ENCODE results near the gene PTTG1. TPM values are rescaled to one million over a fixed set of nuclear protein-coding genes. Genes with fewer than 3 reads are reported as not detected.

The PTTG1 gene
- polyA plus RNA-seq, 1 of the 3 experiments (the other 2 are of a cell fraction) = 279 TPM

DNA sequence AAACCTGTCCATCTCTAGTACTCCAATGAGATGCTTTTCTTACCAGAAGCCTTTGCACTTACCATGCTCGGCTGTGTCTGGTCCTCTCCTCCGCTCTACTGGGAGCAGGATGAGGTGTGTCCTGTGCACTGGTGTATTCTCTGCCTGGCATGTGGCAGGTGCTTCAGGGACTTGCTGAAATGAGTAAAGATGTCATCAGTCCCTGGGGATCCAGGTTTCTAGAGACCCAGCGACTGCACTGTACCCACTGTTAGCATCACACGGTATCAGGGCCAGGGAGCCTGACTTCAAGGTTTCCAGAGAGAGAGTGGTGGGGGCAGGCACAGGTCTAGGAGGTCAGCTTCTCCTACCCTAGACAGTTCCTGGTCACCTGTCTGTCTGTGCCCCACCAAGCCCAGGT lies 10.5 kb downstream of the PTTG1 start:
- no peaks in the 10 kb centered on the region for H3K79me2 ChIP-seq (ENCODE audit: insufficient read depth)
- H3K9ac ChIP-seq = no peak overlapping the region
- no peak overlapping the region for H3K4me2 ChIP-seq
- DNase-seq = no peak
- ChIA-PET CTCF (no interaction called here), POLR2A (no interaction called here)
- no peak overlapping the region for H2AFZ ChIP-seq (ENCODE audit: low read depth)
- H3K27ac ChIP-seq (ENCODE audit: low read depth in 2 of 2, low read length in 1 of 2) = no peak overlapping the region
- 86% methylated on average over 4 of the region's 4 CpGs for WGBS (ENCODE audit: low lambda C conversion rate)
- H3K27me3 ChIP-seq (ENCODE audit: insufficient read depth) = no peaks in the 10 kb centered on the region
- H3K36me3 ChIP-seq (replicated peaks in 1 of 2; ENCODE audit: control insufficient read depth in 1 of 2, insufficient read depth in 2 of 2, low read length in 1 of 2) = peaks cover 12 to 19% of the 10 kb centered on the region in 2 experiments
- H3K4me3 ChIP-seq (ENCODE audit: low read depth in 2 of 2, low read length in 1 of 2) = no peak overlapping the region
- no peaks in the 10 kb centered on the region for H3K9me2 ChIP-seq
- H4K20me1 ChIP-seq (ENCODE audit: insufficient read depth) = no peaks in the 10 kb centered on the region
- no peaks in the 10 kb centered on the region for H3K4me1 ChIP-seq (ENCODE audit: control insufficient read depth in 1 of 2, insufficient read depth in 2 of 2, low read depth in 1 of 2, low read length in 1 of 2)
- no peaks in the 10 kb centered on the region for H3K9me3 ChIP-seq
- peaks cover 3% of the 10 kb centered on the region for H3F3A ChIP-seq (replicated peaks; ENCODE audit: insufficient read depth)
- TF ChIP-seq, protein P1, sequence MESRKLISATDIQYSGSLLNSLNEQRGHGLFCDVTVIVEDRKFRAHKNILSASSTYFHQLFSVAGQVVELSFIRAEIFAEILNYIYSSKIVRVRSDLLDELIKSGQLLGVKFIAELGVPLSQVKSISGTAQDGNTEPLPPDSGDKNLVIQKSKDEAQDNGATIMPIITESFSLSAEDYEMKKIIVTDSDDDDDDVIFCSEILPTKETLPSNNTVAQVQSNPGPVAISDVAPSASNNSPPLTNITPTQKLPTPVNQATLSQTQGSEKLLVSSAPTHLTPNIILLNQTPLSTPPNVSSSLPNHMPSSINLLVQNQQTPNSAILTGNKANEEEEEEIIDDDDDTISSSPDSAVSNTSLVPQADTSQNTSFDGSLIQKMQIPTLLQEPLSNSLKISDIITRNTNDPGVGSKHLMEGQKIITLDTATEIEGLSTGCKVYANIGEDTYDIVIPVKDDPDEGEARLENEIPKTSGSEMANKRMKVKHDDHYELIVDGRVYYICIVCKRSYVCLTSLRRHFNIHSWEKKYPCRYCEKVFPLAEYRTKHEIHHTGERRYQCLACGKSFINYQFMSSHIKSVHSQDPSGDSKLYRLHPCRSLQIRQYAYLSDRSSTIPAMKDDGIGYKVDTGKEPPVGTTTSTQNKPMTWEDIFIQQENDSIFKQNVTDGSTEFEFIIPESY (IDR thresholded peaks at IDR 0.05; ENCODE audit: borderline replicate concordance, low read depth) = no peak
- TF ChIP-seq SIN3A (IDR thresholded peaks at IDR 0.05; ENCODE audit: borderline replicate concordance, low read depth, low read length) = no peak
- TF ChIP-seq FOSL2 (IDR thresholded peaks at IDR 0.05; ENCODE audit: borderline replicate concordance, low read depth) = no peak
- TF ChIP-seq EP300 (IDR thresholded peaks at IDR 0.05; ENCODE audit: borderline replicate concordance in 1 of 2, low read depth in 1 of 2, low read length in 1 of 2) = no peak
- TF ChIP-seq, protein P2, sequence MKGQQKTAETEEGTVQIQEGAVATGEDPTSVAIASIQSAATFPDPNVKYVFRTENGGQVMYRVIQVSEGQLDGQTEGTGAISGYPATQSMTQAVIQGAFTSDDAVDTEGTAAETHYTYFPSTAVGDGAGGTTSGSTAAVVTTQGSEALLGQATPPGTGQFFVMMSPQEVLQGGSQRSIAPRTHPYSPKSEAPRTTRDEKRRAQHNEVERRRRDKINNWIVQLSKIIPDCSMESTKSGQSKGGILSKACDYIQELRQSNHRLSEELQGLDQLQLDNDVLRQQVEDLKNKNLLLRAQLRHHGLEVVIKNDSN (IDR thresholded peaks at IDR 0.05; ENCODE audit: borderline replicate concordance, low read depth) = no peak
- TF ChIP-seq RAD21 (IDR thresholded peaks at IDR 0.05; ENCODE audit: low read length) = no peak
- TF ChIP-seq GABPA (IDR thresholded peaks at IDR 0.05; ENCODE audit: low read depth) = no peak
- no peak for TF ChIP-seq NRF1 (IDR thresholded peaks at IDR 0.05; ENCODE audit: low read depth, low read length)
- TF ChIP-seq YY1 (IDR thresholded peaks at IDR 0.05; ENCODE audit: low read depth) = no peak
- no peak for TF ChIP-seq MXI1 (IDR thresholded peaks at IDR 0.05; ENCODE audit: low read depth, low read length)
- TF ChIP-seq, protein P3, sequence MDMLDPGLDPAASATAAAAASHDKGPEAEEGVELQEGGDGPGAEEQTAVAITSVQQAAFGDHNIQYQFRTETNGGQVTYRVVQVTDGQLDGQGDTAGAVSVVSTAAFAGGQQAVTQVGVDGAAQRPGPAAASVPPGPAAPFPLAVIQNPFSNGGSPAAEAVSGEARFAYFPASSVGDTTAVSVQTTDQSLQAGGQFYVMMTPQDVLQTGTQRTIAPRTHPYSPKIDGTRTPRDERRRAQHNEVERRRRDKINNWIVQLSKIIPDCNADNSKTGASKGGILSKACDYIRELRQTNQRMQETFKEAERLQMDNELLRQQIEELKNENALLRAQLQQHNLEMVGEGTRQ (IDR thresholded peaks at IDR 0.05; ENCODE audit: borderline replicate concordance, low read depth, low read length) = no peak
- no peak for TF ChIP-seq TCF12 (IDR thresholded peaks at IDR 0.05)
- no peak for TF ChIP-seq EZH2phosphoT487 (IDR thresholded peaks at IDR 0.05; ENCODE audit: borderline replicate concordance, low read depth)
- no peak for TF ChIP-seq RCOR1 (IDR thresholded peaks at IDR 0.05; ENCODE audit: low read length)
- TF ChIP-seq, protein P4, sequence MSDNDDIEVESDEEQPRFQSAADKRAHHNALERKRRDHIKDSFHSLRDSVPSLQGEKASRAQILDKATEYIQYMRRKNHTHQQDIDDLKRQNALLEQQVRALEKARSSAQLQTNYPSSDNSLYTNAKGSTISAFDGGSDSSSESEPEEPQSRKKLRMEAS (IDR thresholded peaks at IDR 0.05; ENCODE audit: low read depth) = no peak
- TF ChIP-seq POLR2AphosphoS5 (IDR thresholded peaks at IDR 0.05; ENCODE audit: low read depth, low read length) = no peak
- no peak for TF ChIP-seq SMC3 (IDR thresholded peaks at IDR 0.05; ENCODE audit: low read depth, low read length)
- TF ChIP-seq CHD2 (IDR thresholded peaks at IDR 0.05; ENCODE audit: low read length, partially characterized antibody) = no peak
- no peak for TF ChIP-seq TEAD4 (IDR thresholded peaks at IDR 0.05; ENCODE audit: borderline replicate concordance, insufficient read depth)

All from SK-N-SH (cell line).